Measurements from ENCODE around the gene CCDC137. TPM values are rescaled to one million over a fixed set of nuclear protein-coding genes. Genes with fewer than 3 reads are reported as not detected.

CCDC137 gene
- total RNA-seq, 1 donor from 2014 or later = 32.1 TPM

- no peak for TF ChIP-seq CTCF (conservative IDR thresholded peaks at IDR 0.05)
- peaks cover 3% of the 10 kb centered on the region for H3K4me1 Mint-ChIP-seq (ENCODE audit: unreplicated experiment)
- no peak overlapping the region for H3K27ac Mint-ChIP-seq
- no peak for DNase-seq (ENCODE audit: extremely low spot score, unreplicated experiment)
- no peak overlapping the region for H3K4me3 Mint-ChIP-seq
- no peaks in the 10 kb centered on the region for H3K36me3 Mint-ChIP-seq
- no peaks in the 10 kb centered on the region for H3K27me3 Mint-ChIP-seq
- H3K9me3 Mint-ChIP-seq = no peaks in the 10 kb centered on the region
These were observed 51.2 kb downstream of the CCDC137 start for GRCh38 chr17:81717766-81718089.

GRCh38 chr17:81719410-81720266, 53.1 kb downstream of the CCDC137 start:
- DNase-seq (ENCODE audit: extremely low spot score, unreplicated experiment) = no peak
- no peak overlapping the region for H3K27ac Mint-ChIP-seq
- TF ChIP-seq CTCF (conservative IDR thresholded peaks at IDR 0.05) = no peak
- no peaks in the 10 kb centered on the region for H3K36me3 Mint-ChIP-seq
- peaks cover 3% of the 10 kb centered on the region for H3K27me3 Mint-ChIP-seq
- no peaks in the 10 kb centered on the region for H3K9me3 Mint-ChIP-seq
- H3K4me1 Mint-ChIP-seq (ENCODE audit: unreplicated experiment) = peaks cover 8% of the 10 kb centered on the region
- no peak overlapping the region for H3K4me3 Mint-ChIP-seq

GRCh38 chr17:81720267-81721071, 53.9 kb downstream of the CCDC137 start:
- Mint-ChIP-seq H3K9me3 (no peaks in the 10 kb centered on the region), H3K27me3 (peaks cover 3% of the 10 kb centered on the region), H3K4me1 (ENCODE audit: unreplicated experiment) (peaks cover 8% of the 10 kb centered on the region), H3K36me3 (no peaks in the 10 kb centered on the region), H3K27ac (no peak overlapping the region), H3K4me3 (no peak overlapping the region)
- TF ChIP-seq CTCF (conservative IDR thresholded peaks at IDR 0.05) = no peak
- DNase-seq (ENCODE audit: extremely low spot score, unreplicated experiment) = peak; percentile 68

GRCh38 chr17:81722184-81723120, 55.9 kb downstream of the CCDC137 start:
- no peak overlapping the region for H3K27ac Mint-ChIP-seq
- H3K27me3 Mint-ChIP-seq = peaks cover 3% of the 10 kb centered on the region
- no peak overlapping the region for H3K4me3 Mint-ChIP-seq
- DNase-seq (ENCODE audit: extremely low spot score, unreplicated experiment) = no peak
- peaks cover 8% of the 10 kb centered on the region for H3K4me1 Mint-ChIP-seq (ENCODE audit: unreplicated experiment)
- no peaks in the 10 kb centered on the region for H3K9me3 Mint-ChIP-seq
- H3K36me3 Mint-ChIP-seq = no peaks in the 10 kb centered on the region
- TF ChIP-seq CTCF (conservative IDR thresholded peaks at IDR 0.05) = no peak

Small RNA genes lying within 50 kb of the gene (microRNA-seq; reads per million reads assigned to microRNA genes)
- gene MIR6786 = 0.83 reads per million

Other genes starting within 250 kb of the CCDC137 start
- gene ACTG1, start 153.9 kb upstream of the CCDC137 start, total RNA-seq (ENCODE audit: low replicate concordance) = 3,089 and 3,451 TPM in 2 replicates
- 3.6 and 3.8 TPM in 2 replicates for gene FSCN2, start 138.4 kb upstream of the CCDC137 start, total RNA-seq (ENCODE audit: low replicate concordance)
- 33.5 and 44.7 TPM in 2 replicates for gene FAAP100, start 114.4 kb upstream of the CCDC137 start, total RNA-seq (ENCODE audit: low replicate concordance)
- 82.4 and 90.1 TPM in 2 replicates for gene NPLOC4, start 29.6 kb upstream of the CCDC137 start, total RNA-seq (ENCODE audit: low replicate concordance)
- 1.4 and 3.0 TPM in 2 replicates for gene TSPAN10, start 29.5 kb upstream of the CCDC137 start, total RNA-seq (ENCODE audit: low replicate concordance)
- 0.97 TPM in 1 of 2 replicates, not detected in the other for gene PDE6G, start 10.2 kb upstream of the CCDC137 start, total RNA-seq (ENCODE audit: low replicate concordance)
- 24.0 and 28.1 TPM in 2 replicates for gene OXLD1, start 132 bp upstream of the CCDC137 start, total RNA-seq (ENCODE audit: low replicate concordance)
- gene ARL16, start 17.1 kb downstream of the CCDC137 start, total RNA-seq (ENCODE audit: low replicate concordance) = 41.5 and 47.2 TPM in 2 replicates
- 115 and 119 TPM in 2 replicates for gene HGS, start 17.3 kb downstream of the CCDC137 start, total RNA-seq (ENCODE audit: low replicate concordance)
- 87.9 and 107 TPM in 2 replicates for gene MRPL12, start 36.6 kb downstream of the CCDC137 start, total RNA-seq (ENCODE audit: low replicate concordance)
- gene SLC25A10, start 45.5 kb downstream of the CCDC137 start, total RNA-seq (ENCODE audit: low replicate concordance) = 23.8 and 27.6 TPM in 2 replicates
- 1.2 and 1.7 TPM in 2 replicates for gene GCGR, start 137.4 kb downstream of the CCDC137 start, total RNA-seq (ENCODE audit: low replicate concordance)
- gene MCRIP1, start 166.6 kb downstream of the CCDC137 start, total RNA-seq (ENCODE audit: low replicate concordance) = 54.2 and 101 TPM in 2 replicates
- not detected in 2 replicates for gene PPP1R27, start 168.3 kb downstream of the CCDC137 start, total RNA-seq (ENCODE audit: low replicate concordance)
- 555 and 815 TPM in 2 replicates for gene P4HB, start 193.8 kb downstream of the CCDC137 start, total RNA-seq (ENCODE audit: low replicate concordance)
- gene ARHGDIA, start 204.6 kb downstream of the CCDC137 start, total RNA-seq (ENCODE audit: low replicate concordance) = 250 and 264 TPM in 2 replicates
- gene ALYREF, start 224.8 kb downstream of the CCDC137 start, total RNA-seq (ENCODE audit: low replicate concordance) = 102 and 124 TPM in 2 replicates
- gene ANAPC11, start 225.0 kb downstream of the CCDC137 start, total RNA-seq (ENCODE audit: low replicate concordance) = 136 and 140 TPM in 2 replicates
- gene NPB, start 235.5 kb downstream of the CCDC137 start, total RNA-seq (ENCODE audit: low replicate concordance) = 0.64 and 2.5 TPM in 2 replicates
- gene PCYT2, start 244.7 kb downstream of the CCDC137 start, total RNA-seq (ENCODE audit: low replicate concordance) = 46.8 and 50.4 TPM in 2 replicates

Data from type B pancreatic cell (in vitro differentiated cells).